Loucy (cell line): ENCODE data around the gene CD2AP.

Experiments used
- H2AFZ ChIP-seq: fragments of 200-600 bp; sonication (generic); 2 replicates; pipeline ENCODE4 v1.6.0; 2016; ENCODE audit warnings: antibody characterized with exemption, mild to moderate bottlenecking, low read length, moderate library complexity
- H3F3A ChIP-seq: fragments of 200-600 bp; 2 replicates; pipeline ENCODE4 v1.6.0; 2016; ENCODE audit warnings: antibody characterized with exemption, low read depth, mild to moderate bottlenecking
- H3K27me3 ChIP-seq: fragments of 200-600 bp; sonication (generic); 2 replicates; pipeline ENCODE4 v1.6.1; 2014; ENCODE audit warnings: low read length, mild to moderate bottlenecking; ENCODE audit not compliant: insufficient read depth, poor library complexity, severe bottlenecking
- H3K36me3 ChIP-seq: fragments of 200-600 bp; sonication (generic); 2 replicates; pipeline ENCODE4 v1.6.1; 2016; ENCODE audit warnings: low read length; ENCODE audit not compliant: insufficient read depth
- H3K4me1 ChIP-seq: fragments of 200-600 bp; sonication (generic); 2 replicates; pipeline ENCODE4 v1.5.1; 2014; ENCODE audit warnings: low read length, mild to moderate bottlenecking; ENCODE audit not compliant: insufficient read depth, poor library complexity, severe bottlenecking
- H3K4me2 ChIP-seq: fragments of 200-600 bp; sonication (generic); 2 replicates; pipeline ENCODE4 v1.6.0; 2014; ENCODE audit warnings: antibody characterized with exemption, low read length, low read depth, mild to moderate bottlenecking; ENCODE audit not compliant: poor library complexity, severe bottlenecking
- H3K4me3 ChIP-seq: fragments of 200-600 bp; sonication (generic); 2 replicates; pipeline ENCODE4 v1.5.1; 2014; ENCODE audit warnings: low read length, mild to moderate bottlenecking, mixed read lengths; ENCODE audit not compliant: poor library complexity, severe bottlenecking
- H3K79me2 ChIP-seq: fragments of 200-600 bp; sonication (generic); 2 replicates; pipeline ENCODE4 v1.6.1; 2014; ENCODE audit warnings: low read length; ENCODE audit not compliant: insufficient read depth
- H3K9ac ChIP-seq: fragments of 200-600 bp; sonication (generic); 2 replicates; pipeline ENCODE4 v1.6.0; 2014; ENCODE audit warnings: mild to moderate bottlenecking, low read depth, low read length, moderate library complexity; ENCODE audit not compliant: poor library complexity, severe bottlenecking
- H3K9me2 ChIP-seq: fragments of 200-600 bp; sonication (generic); replicated peaks from 2 replicates; pipeline ENCODE4 v1.6.1; 2016; ENCODE audit warnings: low read depth, low read length, mixed read lengths
- H3K9me3 ChIP-seq: fragments of 200-600 bp; sonication (generic); 2 replicates; pipeline ENCODE4 v1.6.1; 2014; ENCODE audit warnings: mild to moderate bottlenecking, antibody characterized with exemption, low read length, low read depth; ENCODE audit not compliant: insufficient read depth
- H4K20me1 ChIP-seq: fragments of 200-600 bp; sonication (generic); 2 replicates; pipeline ENCODE4 v1.6.0; 2014; ENCODE audit warnings: antibody characterized with exemption, low read length, mild to moderate bottlenecking; ENCODE audit not compliant: insufficient read depth, poor library complexity, severe bottlenecking
- CTCF ChIP-seq: fragments of 200-600 bp; sonication (generic); conservative IDR thresholded peaks from 2 replicates; pipeline ENCODE4 v1.5.1; 2014; ENCODE audit warnings: mild to moderate bottlenecking, antibody characterized with exemption, low read length
- EZH2phosphoT487 ChIP-seq: fragments of 200-600 bp; IDR thresholded peaks from 2 replicates; pipeline ENCODE4 v1.6.1; 2018; ENCODE audit warnings: antibody characterized with exemption, mild to moderate bottlenecking, moderate library complexity, borderline replicate concordance

The CD2AP gene

GRCh38 chr6:47525330-47526057 lies 47.9 kb downstream of the CD2AP start:
- Histone ChIP-seq H3K79me2 (peaks cover 70% of the 10 kb centered on the region), H4K20me1 (peaks cover 4% of the 10 kb centered on the region), H3K27me3 (no peaks in the 10 kb centered on the region), H2AFZ (no peak overlapping the region), H3K36me3 (peaks cover 16% of the 10 kb centered on the region), H3F3A (no peaks in the 10 kb centered on the region), H3K9me2 (no peaks in the 10 kb centered on the region), H3K4me3 (no peak overlapping the region), H3K9ac (no peak overlapping the region), H3K9me3 (0 out of 2 replicates have a peak, but pooled peaks cover 3% of the 10 kb centered on the region), H3K4me2 (no peak overlapping the region), H3K4me1 (peaks cover 4% of the 10 kb centered on the region)
- no peak for TF ChIP-seq EZH2phosphoT487
- TF ChIP-seq CTCF, result no peak

GRCh38 chr6:47527274-47527673 lies 49.7 kb downstream of the CD2AP start:
- H3K4me1 ChIP-seq, result peaks cover 4% of the 10 kb centered on the region
- peaks cover 69% of the 10 kb centered on the region for H3K79me2 ChIP-seq
- no peak overlapping the region for H3K4me2 ChIP-seq
- no peaks in the 10 kb centered on the region for H3K27me3 ChIP-seq
- H3K36me3 ChIP-seq, result peaks cover 16% of the 10 kb centered on the region
- 0 out of 2 replicates have a peak, but pooled peaks cover 3% of the 10 kb centered on the region for H3K9me3 ChIP-seq
- H4K20me1 ChIP-seq, result peaks cover 4% of the 10 kb centered on the region
- no peak overlapping the region for H3K4me3 ChIP-seq
- H3F3A ChIP-seq, result no peaks in the 10 kb centered on the region
- no peak for TF ChIP-seq EZH2phosphoT487
- no peak for TF ChIP-seq CTCF
- no peaks in the 10 kb centered on the region for H3K9me2 ChIP-seq
- H3K9ac ChIP-seq, result no peak overlapping the region
- no peak overlapping the region for H2AFZ ChIP-seq

- Histone ChIP-seq H3K36me3 (peaks cover 29% of the 10 kb centered on the region), H3F3A (no peaks in the 10 kb centered on the region), H3K27me3 (no peaks in the 10 kb centered on the region), H3K9ac (no peak overlapping the region), H3K9me2 (no peaks in the 10 kb centered on the region), H4K20me1 (peaks cover 4% of the 10 kb centered on the region), H3K4me3 (no peak overlapping the region), H3K79me2 (peaks cover 64% of the 10 kb centered on the region), H2AFZ (no peak overlapping the region), H3K9me3 (0 out of 2 replicates have a peak, but pooled peaks cover 3% of the 10 kb centered on the region), H3K4me2 (no peak overlapping the region), H3K4me1 (peaks cover 4% of the 10 kb centered on the region)
- TF ChIP-seq EZH2phosphoT487 (no peak), CTCF (no peak)
Measured at GRCh38 chr6:47529734-47530133, 52.1 kb downstream of the CD2AP start.
